HG02623 (cell line): ENCODE results near the gene CDK19.
A peak's percentile ranks its signal among the peaks of the same experiment; 100 is the strongest.
"Not testable (repeated sequence)": the region's sequence is repeated elsewhere in the genome, so short reads cannot be mapped to it uniquely, and the experiment has no call there.

Experiments
- ATAC-seq: cut with Tn5 transposase; IDR thresholded peaks from one replicate; pipeline ENCODE4 v1.9.1; 2021; ENCODE audit warnings: moderate library complexity; ENCODE audit not compliant: unreplicated experiment

Gene CDK19

DNA sequence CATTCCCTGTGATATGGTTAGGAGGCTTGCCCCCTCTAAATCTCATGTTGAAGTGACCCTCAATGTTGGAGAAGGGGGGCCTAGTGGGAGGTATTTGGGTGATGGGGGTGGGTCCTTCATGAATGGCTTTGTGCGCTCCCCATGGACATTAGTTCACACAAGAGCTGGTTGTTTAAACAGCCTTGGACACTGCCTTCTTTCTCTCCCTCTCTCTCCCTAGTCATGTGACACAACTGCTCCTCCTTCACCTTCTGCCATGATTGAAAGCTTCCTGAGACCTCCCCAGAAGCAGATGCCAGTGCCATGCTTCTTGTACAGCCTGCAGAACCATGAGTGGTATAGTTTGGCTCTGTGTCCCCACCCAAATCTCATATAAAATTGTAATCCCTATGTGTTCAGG lies 221.6 kb downstream of the CDK19 start:
- no peak for ATAC-seq

GRCh38 chr6:110592765-110593164 lies 222.5 kb downstream of the CDK19 start:
- no peak for ATAC-seq

GRCh38 chr6:110590821-110591351 lies 224.4 kb downstream of the CDK19 start:
- no peak for ATAC-seq

DNA sequence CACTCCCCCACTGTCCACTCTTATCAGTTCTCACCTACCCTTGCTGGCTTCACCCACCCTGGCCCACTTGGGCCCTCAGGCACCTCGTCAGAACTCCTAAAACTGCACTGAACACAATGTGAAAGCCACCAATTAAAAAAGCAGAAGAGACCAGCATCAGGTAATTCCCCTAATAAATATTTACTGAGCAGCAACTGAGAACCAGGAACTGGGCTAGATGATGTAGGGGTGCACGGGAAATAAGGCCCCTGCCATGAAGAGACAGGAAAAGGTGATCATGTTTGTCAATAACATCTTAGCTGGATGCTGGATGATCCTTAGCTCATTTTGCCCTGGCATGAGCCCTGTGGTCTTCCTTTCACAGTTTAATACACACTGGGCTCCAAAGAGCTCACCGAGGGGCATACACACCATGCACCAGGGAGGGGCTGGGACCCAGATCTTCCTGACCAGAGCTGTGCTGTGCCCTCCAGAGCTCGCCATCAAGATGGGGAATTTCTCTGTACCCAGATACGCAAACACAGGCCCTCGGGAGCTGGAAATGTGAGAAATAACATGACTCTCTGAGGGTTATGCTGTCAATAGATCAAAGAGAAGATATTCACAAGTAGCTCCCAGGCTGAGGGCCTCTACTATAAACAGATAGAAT lies 225.3 kb downstream of the CDK19 start:
- peak; percentile 94 for ATAC-seq

GRCh38 chr6:110587328-110587727 lies 227.9 kb downstream of the CDK19 start:
- ATAC-seq = no peak

DNA sequence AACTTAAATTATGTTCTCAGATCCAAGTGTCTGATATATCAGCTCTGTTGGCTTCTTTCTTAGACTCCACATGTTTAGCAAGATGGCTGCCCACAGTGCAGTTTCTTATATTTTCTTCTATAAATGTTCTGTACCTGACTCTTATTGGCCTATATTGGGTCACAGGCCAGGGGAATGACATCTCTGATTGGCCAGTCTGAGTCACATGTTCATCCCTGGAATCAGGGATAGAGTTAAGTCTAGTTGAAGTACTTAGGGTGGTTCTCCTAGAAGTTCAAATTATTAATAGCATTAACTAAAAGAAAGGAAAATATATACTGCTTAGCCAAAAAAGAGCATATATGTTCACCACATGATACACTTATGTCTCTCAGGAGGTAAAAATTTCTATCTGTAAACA lies 233.6 kb downstream of the CDK19 start:
- no peak for ATAC-seq

GRCh38 chr6:110577596-110578167 lies 237.6 kb downstream of the CDK19 start:
- ATAC-seq = not testable (repeated sequence)

DNA sequence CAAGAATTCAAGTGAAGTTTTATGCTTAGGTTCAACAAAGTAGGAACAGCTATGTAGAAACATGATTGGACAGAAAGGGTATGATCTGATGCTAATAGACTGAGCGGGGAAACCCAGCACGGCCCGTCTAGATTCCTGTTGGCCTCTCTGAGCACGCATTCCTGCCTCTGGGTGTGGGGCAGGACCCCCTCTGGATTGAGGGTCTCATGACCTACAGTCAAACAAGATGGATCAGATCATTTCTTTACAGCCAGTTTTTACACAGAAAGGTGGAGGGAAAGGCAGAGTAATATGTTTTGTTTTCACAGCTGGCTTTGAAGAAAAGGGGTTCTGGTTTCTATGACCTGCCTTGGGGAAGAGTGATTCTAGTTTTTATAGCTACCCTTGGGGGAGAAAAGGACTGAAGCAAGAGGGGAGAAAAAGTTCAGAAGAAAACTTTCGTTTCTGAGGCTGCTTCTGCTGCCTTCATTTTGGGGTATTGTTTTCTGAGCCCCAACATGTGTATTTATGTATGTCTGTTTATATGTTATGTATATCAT lies 239.3 kb downstream of the CDK19 start:
- ATAC-seq = no peak

DNA sequence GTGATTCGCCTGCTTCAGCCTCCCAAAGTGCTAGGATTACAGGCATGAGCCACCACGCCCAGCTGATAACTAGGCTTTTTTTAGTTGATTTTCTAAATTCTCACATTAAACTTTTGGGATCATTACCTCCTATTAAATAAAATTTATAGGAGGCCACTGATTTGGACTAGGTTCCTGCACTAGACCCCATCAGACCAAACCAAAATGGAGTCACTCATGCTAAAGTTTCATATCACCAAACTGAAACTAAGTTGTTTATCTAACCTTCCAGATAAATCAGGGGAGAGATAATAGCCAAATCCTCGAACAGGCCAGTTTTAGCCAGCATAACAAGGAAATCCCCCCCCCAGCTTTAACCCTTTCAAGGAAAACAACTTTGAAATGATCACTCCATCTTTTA lies 240.5 kb downstream of the CDK19 start:
- no peak for ATAC-seq

DNA sequence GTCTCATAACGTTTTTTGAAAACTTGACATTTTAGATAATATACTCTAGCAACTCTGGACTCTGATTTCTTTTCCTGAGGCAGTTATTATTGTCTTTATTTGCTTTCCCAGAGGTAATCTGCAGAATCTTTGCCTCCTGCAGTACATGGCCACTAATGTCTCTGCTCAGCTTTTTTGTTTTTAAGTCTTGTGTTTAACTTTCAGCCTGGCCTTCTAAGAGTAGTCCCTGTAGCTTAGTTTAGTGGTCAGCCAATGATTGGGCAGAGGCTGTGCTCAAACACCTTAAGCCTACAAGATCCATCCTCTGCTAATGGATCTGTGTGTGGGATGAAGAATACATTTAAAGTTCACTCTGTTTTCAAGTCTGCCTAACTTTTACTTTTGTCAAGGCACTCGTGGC lies 241.7 kb downstream of the CDK19 start:
- ATAC-seq = no peak

DNA sequence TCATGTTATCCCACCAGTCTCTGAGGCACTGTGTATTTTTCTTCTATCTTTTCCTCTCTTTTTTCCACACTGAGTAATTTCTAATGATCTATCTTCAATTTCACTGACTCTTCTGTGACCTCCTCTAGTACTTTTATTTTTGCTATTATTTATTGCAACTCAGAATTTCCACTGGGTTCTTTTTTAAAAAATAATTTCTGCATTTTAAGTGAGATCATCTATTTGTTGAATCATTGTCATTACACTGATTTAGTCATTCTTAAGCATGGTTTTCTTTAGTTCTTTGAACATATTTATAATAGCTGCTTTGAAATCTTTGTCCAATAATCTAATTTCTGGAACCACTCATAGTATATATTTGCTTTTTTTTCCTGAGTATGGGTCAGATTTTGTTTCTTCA lies 242.1 kb downstream of the CDK19 start:
- ATAC-seq = no peak

DNA sequence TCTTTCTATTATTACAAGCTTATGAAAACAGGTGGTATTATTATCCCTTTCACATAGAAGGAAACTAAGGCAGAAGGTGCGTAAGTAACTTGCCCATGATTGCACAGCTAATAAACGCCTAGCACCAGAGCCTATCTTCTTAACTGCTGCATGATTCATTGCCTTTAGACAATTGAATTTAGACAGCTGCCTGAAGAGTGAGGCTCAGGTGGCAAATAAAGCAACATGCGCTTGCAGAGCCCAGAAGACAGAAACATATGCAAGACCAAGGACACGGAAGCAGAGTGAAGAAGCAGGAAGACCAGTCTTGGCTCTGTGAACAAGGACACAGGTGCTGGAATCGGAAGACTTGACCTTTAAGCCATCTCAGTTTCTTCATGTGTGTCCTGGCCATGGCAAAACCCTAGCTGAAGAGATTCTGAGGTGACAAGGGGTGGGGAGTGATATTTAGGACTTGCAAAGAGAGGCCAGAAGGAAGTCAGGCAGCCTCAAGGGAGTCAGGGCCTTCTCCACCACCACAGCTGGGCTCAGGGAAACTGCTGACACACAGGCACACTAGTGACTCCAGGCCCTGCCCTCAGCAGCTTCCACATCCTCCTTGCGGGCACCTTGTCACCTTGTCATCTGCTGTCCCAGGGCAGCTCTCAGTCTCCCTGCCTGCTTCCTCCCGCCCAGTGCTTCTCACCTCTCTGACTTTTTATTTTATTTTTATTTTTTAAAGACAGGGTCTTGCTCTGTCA lies 247.1 kb downstream of the CDK19 start:
- ATAC-seq = no peak

DNA sequence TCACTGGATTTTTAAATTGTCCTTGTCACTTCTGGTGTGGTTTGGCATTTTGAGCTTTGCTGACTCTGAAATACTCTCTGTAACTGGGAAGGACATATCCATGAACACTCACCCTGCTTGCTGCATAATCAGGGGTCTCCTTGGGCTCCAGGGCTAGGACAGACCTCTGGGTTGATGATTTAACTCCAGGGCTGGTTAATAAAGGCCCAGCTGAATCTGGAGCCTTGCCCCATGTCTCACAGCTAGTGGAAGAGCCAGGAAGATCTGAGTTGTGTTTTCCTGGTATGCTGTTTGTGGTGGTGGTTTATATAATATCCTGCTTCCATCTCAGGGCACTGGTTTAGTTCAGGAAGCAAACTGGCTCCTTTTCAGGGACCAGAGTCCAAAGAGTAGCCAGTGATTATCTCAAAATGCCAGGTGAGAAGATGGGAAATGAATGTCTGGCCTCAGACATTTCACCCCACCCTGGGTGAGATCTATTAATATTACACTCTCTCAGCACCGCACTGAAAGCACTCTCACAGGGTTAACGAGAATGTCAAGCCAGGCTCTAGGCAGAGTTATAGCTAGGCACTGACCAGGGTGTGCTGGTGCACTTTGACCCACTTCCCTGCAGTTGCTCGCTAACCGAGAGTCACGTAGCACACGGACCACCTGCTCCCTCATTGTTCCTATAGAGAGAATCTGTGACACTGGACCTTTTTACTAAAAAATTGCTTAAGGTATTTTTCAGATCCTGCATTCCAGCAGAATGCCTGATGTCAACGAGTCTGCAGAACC lies 248.7 kb downstream of the CDK19 start:
- no peak for ATAC-seq

- ATAC-seq = no peak
These were observed 250.4 kb downstream of the CDK19 start for GRCh38 chr6:110564703-110565421.

DNA sequence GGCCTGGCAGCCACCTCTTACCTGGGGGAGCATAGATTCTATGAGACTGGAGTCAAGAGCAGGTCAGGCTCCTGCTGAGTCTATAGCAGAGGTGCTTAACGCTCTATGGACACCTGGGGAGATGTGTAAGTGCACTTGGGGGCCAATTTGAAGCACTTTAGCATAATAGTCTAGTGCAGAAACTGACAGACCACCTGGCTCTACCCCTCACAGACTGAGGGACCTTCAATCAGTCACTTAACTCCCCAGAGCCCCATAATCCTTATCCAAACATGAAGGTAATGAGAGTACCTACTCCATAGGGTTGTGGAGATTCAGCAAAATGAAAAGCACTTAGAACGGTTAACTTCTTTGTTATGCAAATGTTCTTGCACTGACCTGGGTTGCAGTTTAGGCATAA lies 251.6 kb downstream of the CDK19 start:
- no peak for ATAC-seq

GRCh38 chr6:110562316-110562915 lies 252.9 kb downstream of the CDK19 start:
- ATAC-seq = no peak

DNA sequence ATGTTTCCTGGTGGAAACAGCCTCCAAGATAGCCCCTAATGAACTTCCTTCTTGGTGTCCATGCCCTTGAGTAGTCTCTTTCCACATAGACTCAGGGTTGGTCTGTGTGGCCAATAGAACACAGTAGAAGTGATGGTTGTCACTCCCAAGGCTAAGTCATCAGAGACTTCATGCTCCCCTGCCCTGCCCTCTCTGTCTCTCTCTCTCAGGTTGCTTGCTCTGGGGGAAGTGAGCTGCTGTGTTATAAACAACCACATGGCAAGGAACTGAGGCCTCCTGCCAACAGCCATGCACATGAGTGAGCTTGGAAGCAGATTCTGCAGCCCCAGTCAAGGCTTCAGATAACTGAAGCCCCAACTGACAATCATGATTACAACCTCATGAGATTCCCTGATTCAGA lies 253.6 kb downstream of the CDK19 start:
- ATAC-seq = no peak

DNA sequence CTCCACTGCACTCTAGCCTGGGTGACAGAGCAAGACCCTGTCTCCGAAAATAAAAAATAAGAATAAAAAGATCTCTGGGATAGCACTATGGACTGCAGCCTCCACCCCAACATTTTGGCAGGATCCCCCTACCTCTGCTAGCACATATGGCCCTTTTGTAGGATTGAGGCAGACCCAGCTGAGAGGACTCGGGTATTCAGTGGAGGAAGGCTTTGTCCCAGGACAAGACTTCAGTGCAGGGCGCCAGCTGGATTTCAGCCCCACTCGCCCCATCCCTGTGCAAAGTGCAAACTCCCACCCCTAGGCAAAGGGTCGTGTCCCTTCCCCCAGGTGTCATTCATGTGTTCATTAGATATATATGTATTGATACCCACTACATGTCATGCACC lies 254.3 kb downstream of the CDK19 start:
- no peak for ATAC-seq

GRCh38 chr6:110560239-110561007 lies 254.8 kb downstream of the CDK19 start:
- no peak for ATAC-seq
